SK-N-MC (cell line): Measurements from ENCODE around the gene UBAP1.

ENCODE experiments used
- DNase-seq: peaks from one replicate; pipeline ENCODE4 v3.0.0-alpha.2; 2011; ENCODE audit warnings: low read depth, low spot score
- H3K27ac ChIP-seq: fragments of 200-600 bp; sonication (generic); 2 replicates; pipeline ENCODE4 v1.5.1; 2016; ENCODE audit warnings: mixed run types
- H3K36me3 ChIP-seq: fragments of 200-600 bp; sonication (generic); 2 replicates; pipeline ENCODE4 v1.6.1; 2017; ENCODE audit warnings: antibody characterized with exemption, low read length, mixed read lengths; ENCODE audit not compliant: insufficient read depth
- H3K4me3 ChIP-seq: fragments of 200-600 bp; sonication (generic); 2 replicates; pipeline ENCODE4 v1.5.1; 2016
- H3K9ac ChIP-seq: fragments of 200-600 bp; sonication (generic); 2 replicates; pipeline ENCODE4 v1.8.0; 2017; ENCODE audit warnings: mixed run types, mixed read lengths; ENCODE audit not compliant: insufficient read length
- H3K9me3 ChIP-seq: fragments of 200-600 bp; sonication (generic); 2 replicates; pipeline ENCODE4 v1.6.1; 2017; ENCODE audit warnings: low read depth, mild to moderate bottlenecking, antibody characterized with exemption, low read length, moderate library complexity, mixed read lengths
- EZH2 ChIP-seq: fragments of 200-600 bp; sonication (generic); IDR thresholded peaks from one replicate; pipeline ENCODE4 v1.6.1; 2017; ENCODE audit warnings: antibody characterized with exemption
- FOXP2 ChIP-seq: optimal IDR thresholded peaks from 2 replicates; pipeline ENCODE3; 2011; ENCODE audit warnings: mild to moderate bottlenecking, moderate library complexity; ENCODE audit not compliant: insufficient read depth; ENCODE audit errors: extremely low read length, control extremely low read depth
- POLR2AphosphoS5 ChIP-seq: IDR thresholded peaks from 2 replicates; pipeline ENCODE4 v1.6.1; 2012; ENCODE audit warnings: mild to moderate bottlenecking, low read depth, low read length, borderline replicate concordance

The UBAP1 gene

GRCh38 chr9:34145165-34145564, 33.7 kb upstream of the UBAP1 start:
- Histone ChIP-seq H3K9me3 (no peaks in the 10 kb centered on the region), H3K36me3 (no peaks in the 10 kb centered on the region), H3K27ac (no peak overlapping the region), H3K4me3 (no peak overlapping the region), H3K9ac (no peak overlapping the region)
- TF ChIP-seq FOXP2 = no peak
- TF ChIP-seq EZH2 = no peak
- TF ChIP-seq POLR2AphosphoS5 = no peak
- no peak for DNase-seq

DNA sequence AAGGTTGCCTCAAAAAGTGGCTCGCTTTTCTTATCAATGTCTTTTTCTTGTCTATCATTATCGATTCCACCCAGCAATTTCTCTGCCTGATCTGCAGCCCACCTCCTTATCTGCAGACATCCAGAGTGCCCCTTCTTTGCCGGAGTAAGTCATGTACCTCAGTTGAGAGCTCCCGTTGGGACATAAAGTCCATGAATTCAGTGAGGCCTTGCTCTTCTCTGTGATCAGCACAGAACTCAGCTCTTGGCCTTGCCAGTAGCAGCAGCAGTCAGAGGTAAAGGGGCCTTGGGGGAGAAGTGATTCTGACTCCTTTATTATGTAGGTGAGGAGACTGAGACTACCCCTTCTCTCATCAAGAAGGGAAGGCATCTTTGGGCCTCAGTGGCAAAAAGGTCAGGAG, 27.4 kb upstream of the UBAP1 start:
- H3K9ac ChIP-seq = no peak overlapping the region
- DNase-seq = no peak
- H3K27ac ChIP-seq = no peak overlapping the region
- H3K36me3 ChIP-seq = no peaks in the 10 kb centered on the region
- H3K9me3 ChIP-seq = no peaks in the 10 kb centered on the region
- TF ChIP-seq POLR2AphosphoS5 = no peak
- no peak for TF ChIP-seq FOXP2
- TF ChIP-seq EZH2 = no peak
- no peak overlapping the region for H3K4me3 ChIP-seq

DNA sequence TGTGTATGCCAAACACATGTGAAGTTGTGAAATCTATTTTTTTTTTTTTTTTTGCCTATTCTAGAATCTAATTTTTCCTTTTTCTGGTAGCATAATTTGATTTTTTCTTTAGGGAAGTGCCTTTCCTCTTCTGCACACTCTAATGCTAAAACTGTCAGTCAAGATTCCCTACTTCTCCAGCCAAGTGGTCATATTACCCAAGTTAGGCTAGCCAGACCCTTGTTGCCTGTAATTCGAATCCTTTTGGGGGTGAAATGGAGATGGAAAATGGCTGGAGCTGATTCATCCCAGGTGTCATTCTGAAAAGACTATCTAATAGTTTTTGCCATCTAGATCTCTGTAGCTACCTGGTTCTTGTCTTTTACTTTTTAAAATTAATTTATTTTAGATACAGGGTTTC, 24.8 kb upstream of the UBAP1 start:
- no peak overlapping the region for H3K9ac ChIP-seq
- H3K36me3 ChIP-seq = no peaks in the 10 kb centered on the region
- TF ChIP-seq POLR2AphosphoS5 (no peak), EZH2 (no peak), FOXP2 (no peak)
- no peak overlapping the region for H3K4me3 ChIP-seq
- H3K27ac ChIP-seq = no peak overlapping the region
- no peaks in the 10 kb centered on the region for H3K9me3 ChIP-seq
- no peak for DNase-seq

- Histone ChIP-seq H3K9ac (no peak overlapping the region), H3K36me3 (no peaks in the 10 kb centered on the region), H3K9me3 (no peaks in the 10 kb centered on the region), H3K27ac (no peak overlapping the region), H3K4me3 (no peak overlapping the region)
- DNase-seq = no peak
- no peak for TF ChIP-seq POLR2AphosphoS5
Measured at GRCh38 chr9:34157318-34157717, 21.5 kb upstream of the UBAP1 start.

DNA sequence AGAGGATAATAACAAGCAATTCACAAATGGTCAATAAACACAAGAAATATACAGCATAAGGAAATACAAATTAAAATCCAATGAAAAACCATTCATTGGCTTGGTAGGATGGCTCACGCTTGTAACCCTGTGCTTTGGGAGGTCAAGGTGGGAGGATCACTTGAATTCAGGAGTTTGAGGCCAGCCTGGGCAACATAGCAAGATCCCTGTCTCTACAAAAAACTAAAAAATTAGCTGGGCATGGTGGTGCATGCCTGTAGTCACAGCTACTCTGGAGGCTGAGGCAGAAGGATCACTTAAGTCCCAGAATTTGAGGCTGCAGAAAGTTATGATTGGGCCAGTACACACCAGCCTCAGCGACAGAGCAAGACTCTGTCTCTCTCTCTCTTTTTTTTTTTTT, 20.9 kb upstream of the UBAP1 start:
- no peak overlapping the region for H3K27ac ChIP-seq
- no peak overlapping the region for H3K9ac ChIP-seq
- H3K4me3 ChIP-seq = no peak overlapping the region
- TF ChIP-seq EZH2 (no peak), FOXP2 (no peak), POLR2AphosphoS5 (no peak)
- no peak for DNase-seq
- no peaks in the 10 kb centered on the region for H3K36me3 ChIP-seq
- no peaks in the 10 kb centered on the region for H3K9me3 ChIP-seq

GRCh38 chr9:34158362-34158869, 20.4 kb upstream of the UBAP1 start:
- Histone ChIP-seq H3K36me3 (no peaks in the 10 kb centered on the region), H3K27ac (no peak overlapping the region), H3K9ac (no peak overlapping the region), H3K9me3 (no peaks in the 10 kb centered on the region), H3K4me3 (no peak overlapping the region)
- DNase-seq = no peak
- TF ChIP-seq EZH2 = no peak
- no peak for TF ChIP-seq POLR2AphosphoS5
- no peak for TF ChIP-seq FOXP2

GRCh38 chr9:34163434-34163833, 15.4 kb upstream of the UBAP1 start:
- no peaks in the 10 kb centered on the region for H3K36me3 ChIP-seq
- H3K27ac ChIP-seq = no peak overlapping the region
- H3K9me3 ChIP-seq = no peaks in the 10 kb centered on the region
- no peak overlapping the region for H3K9ac ChIP-seq
- DNase-seq = no peak
- H3K4me3 ChIP-seq = no peak overlapping the region
- no peak for TF ChIP-seq FOXP2
- no peak for TF ChIP-seq POLR2AphosphoS5
- no peak for TF ChIP-seq EZH2

GRCh38 chr9:34169125-34169524, 9.7 kb upstream of the UBAP1 start:
- H3K9ac ChIP-seq = no peak overlapping the region
- no peak for TF ChIP-seq EZH2
- no peak for TF ChIP-seq POLR2AphosphoS5
- TF ChIP-seq FOXP2 = no peak
- no peaks in the 10 kb centered on the region for H3K36me3 ChIP-seq
- no peak overlapping the region for H3K27ac ChIP-seq
- no peaks in the 10 kb centered on the region for H3K9me3 ChIP-seq
- no peak overlapping the region for H3K4me3 ChIP-seq
- no peak for DNase-seq

DNA sequence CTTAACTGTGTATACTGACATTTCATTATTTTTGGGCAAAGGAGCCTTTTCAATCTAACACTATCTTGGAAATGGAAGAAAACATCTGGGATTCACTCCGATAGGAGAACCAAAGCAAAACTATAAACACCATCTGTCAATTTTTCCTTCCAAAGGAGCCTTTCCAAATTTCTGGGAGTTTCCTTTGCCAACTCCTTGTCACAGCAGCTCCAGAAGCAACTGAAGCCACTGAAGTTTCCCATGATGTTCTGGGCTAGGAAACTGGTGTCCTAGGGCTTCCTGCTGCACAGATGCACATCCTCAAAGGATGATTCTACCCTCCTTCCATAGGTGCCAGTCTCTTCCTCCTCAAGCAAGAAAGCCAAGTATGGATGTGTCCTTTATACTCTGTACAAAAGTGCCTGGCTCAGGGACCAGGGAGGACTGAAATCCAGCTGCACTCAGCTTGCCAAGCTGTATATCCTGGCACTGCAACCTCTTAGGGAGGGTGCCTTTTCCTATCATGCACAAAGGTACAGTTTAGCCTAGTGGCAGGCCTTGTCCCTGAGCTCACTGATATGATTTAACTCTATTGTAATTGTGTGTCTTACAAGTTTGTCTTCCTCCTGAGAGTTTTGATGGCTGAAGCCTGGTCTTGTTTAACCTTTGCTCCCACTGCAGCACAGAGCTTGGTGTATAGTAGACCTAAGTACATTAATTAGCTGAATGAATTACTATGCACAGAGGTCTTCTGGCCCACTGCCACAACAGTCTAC, 8.4 kb upstream of the UBAP1 start:
- no peak overlapping the region for H3K4me3 ChIP-seq
- no peak overlapping the region for H3K27ac ChIP-seq
- TF ChIP-seq POLR2AphosphoS5 (no peak), EZH2 (no peak), FOXP2 (no peak)
- no peak overlapping the region for H3K9ac ChIP-seq
- no peaks in the 10 kb centered on the region for H3K36me3 ChIP-seq
- no peaks in the 10 kb centered on the region for H3K9me3 ChIP-seq
- no peak for DNase-seq
